CD8-positive, alpha-beta memory T cell (primary cell): ENCODE data around the gene CEACAM18. TPM values are rescaled to one million over a fixed set of nuclear protein-coding genes. Genes with fewer than 3 reads are reported as not detected.

Experiments
- CTCF ChIA-PET: fragments of 350-600 bp; sonication (Branson Sonifier 250); formaldehyde crosslinking; loops from one replicate; lab custom pipeline; 2021; ENCODE audit warnings: antibody characterized with exemption; lab: Charles Lee
- POLR2A ChIA-PET: fragments of 350-600 bp; sonication (Branson Sonifier 250); formaldehyde crosslinking; loops from one replicate; lab custom pipeline; 2021; ENCODE audit warnings: antibody characterized with exemption; lab: Charles Lee
- DNase-seq, 5 donors: peaks; one replicate each; pipeline versions ENCODE4 v3.0.0 to v3.0.0-alpha.2; 2020 to 2022; ENCODE audit warnings: mixed read lengths in 1 of 5
- H3K27ac ChIP-seq: one replicate; pipeline ENCODE4 v1.7.0; 2013; ENCODE audit warnings: low read depth, mild to moderate bottlenecking, low read length, moderate library complexity
- H3K27me3 ChIP-seq: 2 replicates; pipeline ENCODE4 v1.7.0; 2013; ENCODE audit warnings: low read length, mild to moderate bottlenecking; ENCODE audit not compliant: insufficient read depth, poor library complexity, severe bottlenecking
- H3K36me3 ChIP-seq: 2 replicates; pipeline ENCODE4 v1.7.0; 2013; ENCODE audit warnings: mild to moderate bottlenecking, low read length, moderate library complexity; ENCODE audit not compliant: insufficient read depth
- H3K4me1 ChIP-seq: 2 replicates; pipeline ENCODE4 v1.7.0; 2013; ENCODE audit warnings: mild to moderate bottlenecking, low read length, moderate library complexity; ENCODE audit not compliant: insufficient read depth
- H3K4me3 ChIP-seq: 2 replicates; pipeline ENCODE4 v1.7.0; 2013; ENCODE audit warnings: mild to moderate bottlenecking, low read length
- H3K9me3 ChIP-seq: 2 replicates; pipeline ENCODE4 v1.7.0; 2013; ENCODE audit warnings: mild to moderate bottlenecking, low read length
- H3K27ac Mint-ChIP-seq, 8 donors: one replicate each; pipeline ENCODE4 v1.8.0; 2020 to 2021; ENCODE audit warnings: mixed read lengths in 8 of 8, mild to moderate bottlenecking in 6 of 8, inconsistent platforms in 3 of 8, moderate library complexity in 3 of 8
- H3K27me3 Mint-ChIP-seq, 2 donors: one replicate each; pipeline ENCODE4 v1.8.0; 2020 to 2021; ENCODE audit warnings: mixed read lengths in 2 of 2, mild to moderate bottlenecking in 1 of 2, moderate library complexity in 1 of 2
- H3K36me3 Mint-ChIP-seq, 3 donors: one replicate each; pipeline ENCODE4 v1.8.0; 2020 to 2021; ENCODE audit warnings: mixed read lengths in 3 of 3, inconsistent platforms in 1 of 3, mild to moderate bottlenecking in 1 of 3
- H3K4me1 Mint-ChIP-seq, 3 donors: one replicate each; pipeline ENCODE4 v1.8.0; 2020 to 2021; ENCODE audit warnings: mixed read lengths in 3 of 3, inconsistent platforms in 1 of 3, mild to moderate bottlenecking in 1 of 3
- H3K4me3 Mint-ChIP-seq, 7 donors: one replicate each; pipeline ENCODE4 v1.8.0; 2020 to 2021; ENCODE audit warnings: mixed read lengths in 7 of 7, mild to moderate bottlenecking in 6 of 7, moderate library complexity in 4 of 7, inconsistent platforms in 2 of 7
- H3K9me3 Mint-ChIP-seq, 5 donors: one replicate each; pipeline ENCODE4 v1.8.0; 2020 to 2022; ENCODE audit warnings: mixed read lengths in 5 of 5, mild to moderate bottlenecking in 3 of 5, moderate library complexity in 2 of 5, inconsistent platforms in 1 of 5
- polyA plus RNA-seq: library from polyadenylated mRNA; unstranded; fragments of 300-500 nt; fragmentation: Illumina TruSeq; gene quantifications from one replicate; pipeline ENCODE4 v1.2.3, GENCODE V29; 2021
- total RNA-seq, 2 experiments: library from RNA; stranded (reverse); gene quantifications; one replicate each; pipeline ENCODE4 v1.2.3, GENCODE V29; 2021

Gene CEACAM18
- total and polyA plus RNA-seq, 3 experiments from 2014 or later = not detected

DNA sequence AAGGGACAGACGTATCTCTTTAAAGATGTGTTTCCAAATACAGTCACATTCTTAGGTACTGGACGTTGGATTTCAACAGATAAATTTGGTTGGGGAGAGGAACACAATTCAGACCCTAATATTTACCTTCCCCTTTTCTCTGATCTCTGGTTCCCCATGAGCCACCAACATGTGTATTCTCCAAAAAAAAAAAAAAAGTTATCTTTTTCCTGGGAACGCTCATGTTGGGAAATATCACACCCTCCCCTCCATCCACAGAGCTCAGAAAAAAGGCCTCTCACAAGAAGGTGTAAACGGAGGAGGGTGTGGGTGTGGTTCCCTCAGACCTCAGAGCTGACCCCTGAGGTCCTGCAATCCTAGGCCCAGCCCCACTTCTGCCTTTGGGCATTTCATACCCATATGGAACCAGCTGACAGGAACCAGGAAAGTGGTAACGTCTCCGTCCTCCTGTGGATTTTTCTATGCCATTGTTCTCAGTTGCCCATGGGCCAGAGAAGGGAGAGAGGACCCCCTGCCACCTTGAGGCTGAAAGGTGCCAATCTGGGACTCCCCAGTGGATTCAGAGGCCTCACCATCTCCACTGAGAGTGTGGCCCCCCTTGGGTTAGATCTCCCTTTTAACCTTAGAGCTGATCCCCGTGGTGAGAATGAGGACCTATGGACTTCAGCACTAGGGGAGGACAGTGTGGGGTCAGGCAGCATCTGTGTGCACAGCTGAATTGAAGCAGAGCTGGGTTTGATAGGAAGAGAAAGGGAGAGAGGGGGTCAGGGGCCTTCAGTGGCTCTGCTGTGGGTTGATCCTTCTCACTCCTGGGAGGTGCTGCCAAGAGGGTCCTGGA is 31.7 kb downstream of the CEACAM18 start:
- H3K27ac ChIP-seq = peak overlapping the region; percentile 29
- ChIA-PET POLR2A (no interaction called here), CTCF (no interaction called here)
- Mint-ChIP-seq H3K36me3 (no peaks in the 10 kb centered on the region), H3K4me1 (no peaks in the 10 kb centered on the region), H3K27ac (no peak overlapping the region), H3K27me3 (peaks cover 16 to 50% of the 10 kb centered on the region in 2 donors), H3K4me3 (no peak overlapping the region), H3K9me3 (no peaks in the 10 kb centered on the region)
- no peaks in the 10 kb centered on the region for H3K27me3 ChIP-seq
- no peaks in the 10 kb centered on the region for H3K9me3 ChIP-seq
- no peaks in the 10 kb centered on the region for H3K36me3 ChIP-seq
- H3K4me3 ChIP-seq = no peak overlapping the region
- no peaks in the 10 kb centered on the region for H3K4me1 ChIP-seq
- no peak for DNase-seq

DNA sequence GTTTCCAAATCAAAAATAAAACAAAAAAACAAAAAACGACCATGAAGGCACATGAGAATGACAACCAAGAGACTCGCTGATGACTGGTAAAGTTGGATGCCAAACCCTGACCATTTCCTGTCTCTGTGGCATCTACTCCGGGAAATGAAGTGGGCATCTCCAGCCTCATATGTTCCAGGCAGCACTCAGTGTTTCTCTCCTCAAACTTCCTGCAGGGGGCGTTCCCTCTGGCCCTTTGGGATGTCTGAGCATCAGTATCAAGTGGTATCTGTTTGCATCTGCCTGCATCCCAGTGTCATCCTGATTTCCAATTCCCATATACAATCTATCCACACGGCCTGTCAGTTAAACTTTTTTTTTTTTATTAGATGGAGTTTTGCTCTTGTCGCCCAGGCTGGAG is 33.0 kb downstream of the CEACAM18 start:
- no peaks in the 10 kb centered on the region for H3K4me1 Mint-ChIP-seq
- Histone ChIP-seq H3K36me3 (no peaks in the 10 kb centered on the region), H3K4me1 (no peaks in the 10 kb centered on the region), H3K4me3 (no peak overlapping the region), H3K27ac (no peak overlapping the region), H3K27me3 (no peaks in the 10 kb centered on the region), H3K9me3 (no peaks in the 10 kb centered on the region)
- no peaks in the 10 kb centered on the region for H3K36me3 Mint-ChIP-seq
- H3K4me3 Mint-ChIP-seq = no peak overlapping the region
- DNase-seq = no peak
- peaks cover 18 to 54% of the 10 kb centered on the region in 2 donors for H3K27me3 Mint-ChIP-seq
- ChIA-PET POLR2A (no interaction called here), CTCF (no interaction called here)
- H3K9me3 Mint-ChIP-seq = no peaks in the 10 kb centered on the region
- H3K27ac Mint-ChIP-seq = no peak overlapping the region

DNA sequence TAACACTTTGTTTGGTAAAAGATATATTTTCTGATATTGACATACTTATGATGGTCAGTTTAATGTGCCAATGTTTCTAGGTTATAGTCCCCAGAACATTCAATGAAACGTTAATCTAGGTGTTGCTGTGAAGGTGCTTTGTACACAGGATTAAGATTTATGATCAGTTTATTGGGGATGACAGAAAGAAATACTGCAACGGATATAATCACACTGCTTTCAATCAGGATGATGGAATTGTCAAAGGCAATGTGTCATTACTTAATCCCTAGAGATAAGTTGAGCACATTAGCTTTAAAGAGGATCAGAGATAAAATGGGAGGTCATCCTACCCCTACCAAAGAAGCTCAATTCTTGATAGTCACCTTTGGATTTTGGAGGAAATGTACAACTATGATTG is 35.6 kb downstream of the CEACAM18 start:
- Mint-ChIP-seq H3K4me1 (no peaks in the 10 kb centered on the region), H3K27me3 (peaks cover 24 to 74% of the 10 kb centered on the region in 2 donors), H3K36me3 (peaks cover 0 to 3% (median 1%) of the 10 kb centered on the region in 3 donors), H3K4me3 (no peak overlapping the region), H3K9me3 (no peaks in the 10 kb centered on the region), H3K27ac (no peak overlapping the region)
- no peak for DNase-seq
- POLR2A ChIA-PET = no interaction called here
- no peak overlapping the region for H3K27ac ChIP-seq
- CTCF ChIA-PET = interaction anchor here (1.1 to 4.0 kb wide), 6 partner anchors 14 to 176 kb away, joined by 3 to 26 read pairs (median 3); no protein-coding TSS in a partner anchor
- H3K27me3 ChIP-seq = no peaks in the 10 kb centered on the region
- H3K9me3 ChIP-seq = no peaks in the 10 kb centered on the region
- no peak overlapping the region for H3K4me3 ChIP-seq
- H3K36me3 ChIP-seq = no peaks in the 10 kb centered on the region
- H3K4me1 ChIP-seq = no peaks in the 10 kb centered on the region

DNA sequence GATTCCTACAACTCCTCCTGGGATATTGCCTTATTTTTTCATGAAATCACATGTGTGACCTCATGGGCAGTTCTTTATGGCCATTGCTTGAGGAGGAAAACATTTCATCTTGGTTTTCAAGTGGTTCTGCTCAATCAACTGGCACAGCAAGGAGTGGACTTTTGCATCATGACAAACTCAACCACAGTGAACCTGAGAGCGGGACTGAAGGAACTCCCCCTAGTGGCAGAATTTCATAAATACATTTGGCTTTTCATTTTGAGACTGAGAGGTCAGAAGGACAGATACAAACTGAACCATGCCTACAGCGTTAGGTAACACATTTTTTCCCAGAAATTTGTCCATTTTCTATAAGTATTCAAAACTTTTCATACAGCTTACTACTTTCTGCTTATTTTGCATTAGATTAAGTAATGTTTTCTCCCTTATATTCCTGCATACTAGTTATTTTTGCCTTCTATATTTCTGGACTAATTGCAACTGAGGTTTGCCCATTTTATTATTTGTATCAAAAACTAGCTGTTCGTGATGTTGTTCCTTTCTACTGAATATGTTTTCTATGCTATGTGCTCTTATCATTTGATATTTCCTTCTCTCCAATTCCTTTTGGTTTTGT is 36.6 kb downstream of the CEACAM18 start:
- no peak overlapping the region for H3K27ac Mint-ChIP-seq
- no peaks in the 10 kb centered on the region for H3K27me3 ChIP-seq
- no peaks in the 10 kb centered on the region for H3K9me3 ChIP-seq
- ChIA-PET POLR2A (no interaction called here), CTCF (interaction anchor here (1.0 to 4.0 kb wide), 7 partner anchors 8 to 177 kb away, joined by 3 to 26 read pairs (median 3); no protein-coding TSS in a partner anchor)
- H3K36me3 ChIP-seq = no peaks in the 10 kb centered on the region
- no peak overlapping the region for H3K4me3 Mint-ChIP-seq
- H3K27me3 Mint-ChIP-seq = peaks cover 25 to 71% of the 10 kb centered on the region in 2 donors
- H3K4me1 Mint-ChIP-seq = no peaks in the 10 kb centered on the region
- H3K27ac ChIP-seq = no peak overlapping the region
- no peaks in the 10 kb centered on the region for H3K4me1 ChIP-seq
- no peak overlapping the region for H3K4me3 ChIP-seq
- DNase-seq = peak in 2 of 5 donors; percentile 21 to 33
- no peaks in the 10 kb centered on the region for H3K9me3 Mint-ChIP-seq
- H3K36me3 Mint-ChIP-seq = peaks cover 0 to 3% (median 1%) of the 10 kb centered on the region in 3 donors

- H3K27ac Mint-ChIP-seq = no peak overlapping the region
- no peak for DNase-seq
Observed at GRCh38 chr19:51520728-51521127, 42.4 kb downstream of the CEACAM18 start.

GRCh38 chr19:51521357-51521756 is 43.0 kb downstream of the CEACAM18 start:
- DNase-seq = no peak
- Histone ChIP-seq H3K9me3 (no peaks in the 10 kb centered on the region), H3K27ac (no peak overlapping the region), H3K4me3 (no peak overlapping the region), H3K36me3 (no peaks in the 10 kb centered on the region), H3K4me1 (no peaks in the 10 kb centered on the region), H3K27me3 (no peaks in the 10 kb centered on the region)
- CTCF ChIA-PET = interaction anchor here (1.3 kb wide), 1 partner anchor 19 kb away, joined by 3 read pairs; no protein-coding TSS in a partner anchor
- no peak overlapping the region for H3K27ac Mint-ChIP-seq
- H3K36me3 Mint-ChIP-seq = peaks cover 0 to 3% (median 1%) of the 10 kb centered on the region in 3 donors
- H3K9me3 Mint-ChIP-seq = no peaks in the 10 kb centered on the region
- H3K4me1 Mint-ChIP-seq = no peaks in the 10 kb centered on the region
- no peak overlapping the region for H3K4me3 Mint-ChIP-seq
- H3K27me3 Mint-ChIP-seq = peaks cover 16 to 56% of the 10 kb centered on the region in 2 donors
- POLR2A ChIA-PET = no interaction called here

More at GRCh38 chr19:51520728-51521127, 42.4 kb downstream of the CEACAM18 start:
- no peaks in the 10 kb centered on the region for H3K36me3 ChIP-seq
- Mint-ChIP-seq H3K36me3 (peaks cover 0 to 3% (median 1%) of the 10 kb centered on the region in 3 donors), H3K4me3 (no peak overlapping the region), H3K9me3 (no peaks in the 10 kb centered on the region), H3K4me1 (no peaks in the 10 kb centered on the region), H3K27me3 (peaks cover 16 to 60% of the 10 kb centered on the region in 2 donors)
- CTCF ChIA-PET = no interaction called here
- no peaks in the 10 kb centered on the region for H3K27me3 ChIP-seq
- POLR2A ChIA-PET = interaction anchor here (0.5 kb wide), 1 partner anchor 55 kb away, joined by 3 read pairs; no protein-coding TSS in a partner anchor
- H3K4me1 ChIP-seq = no peaks in the 10 kb centered on the region
- no peak overlapping the region for H3K4me3 ChIP-seq
- H3K9me3 ChIP-seq = no peaks in the 10 kb centered on the region
- no peak overlapping the region for H3K27ac ChIP-seq

DNA sequence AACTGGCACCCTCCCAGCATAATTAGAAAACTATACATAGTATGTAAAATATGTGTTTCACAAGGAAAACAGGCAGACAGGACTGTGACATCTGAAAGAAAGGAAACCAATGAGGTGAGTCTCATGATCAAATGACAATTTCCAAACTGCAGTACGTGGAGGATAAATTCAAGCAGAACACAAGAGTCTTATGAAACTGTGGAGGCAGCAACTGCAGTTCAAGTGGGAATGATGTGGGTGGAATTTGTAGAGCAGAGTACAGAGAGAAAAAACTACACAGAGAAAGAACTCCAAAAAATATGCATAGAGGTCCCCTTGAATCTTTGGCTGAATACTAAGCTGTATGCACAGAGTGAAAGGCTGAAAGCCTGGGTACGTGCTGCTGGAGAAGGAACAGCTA is 43.4 kb downstream of the CEACAM18 start:
- no peaks in the 10 kb centered on the region for H3K36me3 ChIP-seq
- H3K9me3 ChIP-seq = no peaks in the 10 kb centered on the region
- H3K4me3 ChIP-seq = no peak overlapping the region
- H3K36me3 Mint-ChIP-seq = peaks cover 0 to 3% (median 1%) of the 10 kb centered on the region in 3 donors
- peaks cover 13 to 54% of the 10 kb centered on the region in 2 donors for H3K27me3 Mint-ChIP-seq
- no peaks in the 10 kb centered on the region for H3K27me3 ChIP-seq
- DNase-seq = no peak
- no peaks in the 10 kb centered on the region for H3K9me3 Mint-ChIP-seq
- H3K4me1 ChIP-seq = no peaks in the 10 kb centered on the region
- no peaks in the 10 kb centered on the region for H3K4me1 Mint-ChIP-seq
- H3K27ac ChIP-seq = no peak overlapping the region
- no peak overlapping the region for H3K4me3 Mint-ChIP-seq
- no peak overlapping the region for H3K27ac Mint-ChIP-seq
- ChIA-PET CTCF (interaction anchor here (1.3 kb wide), 1 partner anchor 19 kb away, joined by 3 read pairs; no protein-coding TSS in a partner anchor), POLR2A (no interaction called here)
